Choroid plexus epithelial cell (primary cell): ENCODE measurements around the gene USP54.
A peak's percentile ranks its signal among the peaks of the same experiment; 100 is the strongest.

ENCODE experiments used
- DNase-seq: peaks from one replicate; pipeline ENCODE4 v3.0.0-alpha.2; 2010; ENCODE audit warnings: low read depth
- H3K4me3 ChIP-seq: 2 replicates; pipeline ENCODE4 v1.5.1; 2011; ENCODE audit warnings: low read depth, mild to moderate bottlenecking, control low read depth, low read length, moderate library complexity
- CTCF ChIP-seq: conservative IDR thresholded peaks from 2 replicates; pipeline ENCODE4 v1.5.1; 2011; ENCODE audit warnings: low read depth, mild to moderate bottlenecking, control low read depth, inconsistent platforms, low read length, moderate library complexity

USP54 gene

GRCh38 chr10:73495226-73495883 is 95.8 kb downstream of the USP54 start:
- no peak for TF ChIP-seq CTCF
- peak; percentile 87 for DNase-seq
- H3K4me3 ChIP-seq: peak overlapping the region; percentile 91

GRCh38 chr10:73494877-73495225 is 96.3 kb downstream of the USP54 start:
- peak overlapping the region; percentile 91 for H3K4me3 ChIP-seq
- peak; percentile 36 for DNase-seq
- no peak for TF ChIP-seq CTCF

- DNase-seq: no peak
- peak overlapping the region; percentile 91 for H3K4me3 ChIP-seq
- TF ChIP-seq CTCF: no peak
Measured at GRCh38 chr10:73494213-73494612, 96.9 kb downstream of the USP54 start.

- TF ChIP-seq CTCF: no peak
- peak; percentile 68 for DNase-seq
- peak overlapping the region; percentile 4 for H3K4me3 ChIP-seq
Measured at GRCh38 chr10:73493781-73494180, 97.4 kb downstream of the USP54 start.

- no peak overlapping the region for H3K4me3 ChIP-seq
- TF ChIP-seq CTCF: no peak
- no peak for DNase-seq
Measured at GRCh38 chr10:73486601-73487000, 104.5 kb downstream of the USP54 start.

- no peak for TF ChIP-seq CTCF
- DNase-seq: no peak
- no peak overlapping the region for H3K4me3 ChIP-seq
Measured at GRCh38 chr10:73485320-73485719, 105.8 kb downstream of the USP54 start.

GRCh38 chr10:73480158-73480557 is 111.0 kb downstream of the USP54 start:
- no peak for TF ChIP-seq CTCF
- no peak overlapping the region for H3K4me3 ChIP-seq
- peak; percentile 67 for DNase-seq
